ENCODE data around the gene APBB1IP.

GRCh38 chr10:26486304-26486703, 48.2 kb downstream of the APBB1IP start:
- TF ChIP-seq EZH2 (IDR thresholded peaks at IDR 0.05; ENCODE audit: borderline replicate concordance, low read length) = no peak
- TF ChIP-seq CTCF (conservative IDR thresholded peaks at IDR 0.05 in 1 of 2, IDR thresholded peaks at IDR 0.05 in 1 of 2; ENCODE audit: extremely low read depth in 1 of 2, insufficient read depth in 1 of 2, low read depth in 1 of 2, low read length in 2 of 2) = no peak

Data from mammary epithelial cell (primary cell).